ENCODE data around the gene MKLN1. TPM values are rescaled to one million over a fixed set of nuclear protein-coding genes. Genes with fewer than 3 reads are reported as not detected.
"Not testable (repeated sequence)": the region's sequence is repeated elsewhere in the genome, so short reads cannot be mapped to it uniquely, and the experiment has no call there.

Gene MKLN1
- total RNA-seq, 2 experiments from 2014 or later: 35.5 to 41.4 TPM

DNA sequence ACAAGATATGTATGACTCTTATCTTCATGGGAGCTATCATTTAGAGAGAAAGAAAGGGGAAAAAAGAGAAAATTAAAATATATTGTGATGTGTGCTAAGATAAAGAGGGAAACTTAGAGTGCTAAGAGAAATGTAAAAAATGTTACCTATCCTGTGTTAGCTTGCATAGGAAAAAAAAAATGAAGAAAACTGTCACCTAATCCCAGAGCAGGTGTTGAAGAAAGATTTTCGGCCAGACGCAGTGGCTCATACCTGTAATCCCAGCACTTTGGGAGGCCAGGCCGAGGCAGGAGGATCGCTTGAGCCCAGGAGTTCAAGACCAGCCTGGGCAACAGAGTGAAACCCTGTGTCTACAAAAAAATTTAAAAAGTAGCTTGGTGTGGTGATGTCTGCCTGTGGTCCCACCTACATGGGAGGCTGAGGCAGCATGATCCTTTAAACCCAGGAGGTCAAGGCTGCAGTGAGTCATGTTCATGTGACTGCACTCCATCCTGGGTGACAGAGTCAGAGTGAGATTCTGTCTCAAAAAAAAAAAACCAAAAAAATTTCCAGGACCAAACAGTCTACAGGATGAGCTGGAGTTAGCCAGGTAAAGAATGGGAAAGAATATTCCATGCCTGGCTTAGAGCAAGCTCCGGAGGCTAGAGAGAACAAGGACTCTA, 2.4 kb upstream of the MKLN1 start:
- no peaks in the 10 kb centered on the region for H3K27me3 Mint-ChIP-seq
- CTCF ChIA-PET: interaction anchor here (0.9 to 1.5 kb wide), 3 partner anchors 12 to 219 kb away, joined by 3 to 5 read pairs (median 3); no protein-coding TSS in a partner anchor
- H3K36me3 Mint-ChIP-seq: peaks cover 10% of the 10 kb centered on the region
- H3K4me1 Mint-ChIP-seq: peaks cover 45% of the 10 kb centered on the region
- H3K27ac Mint-ChIP-seq: no peak overlapping the region
- ATAC-seq (no peak), DNase-seq (no peak)
- H3K4me3 Mint-ChIP-seq: no peak overlapping the region
- H3K9me3 Mint-ChIP-seq (ENCODE audit: low read depth): no peaks in the 10 kb centered on the region

- H3K4me1 Mint-ChIP-seq: peaks cover 51% of the 10 kb centered on the region
- peak overlapping the region; percentile 96 for H3K4me3 Mint-ChIP-seq
- ATAC-seq (no peak), DNase-seq (no peak)
- H3K27ac Mint-ChIP-seq: no peak overlapping the region
- no peaks in the 10 kb centered on the region for H3K27me3 Mint-ChIP-seq
- H3K36me3 Mint-ChIP-seq: peaks cover 12% of the 10 kb centered on the region
- no peaks in the 10 kb centered on the region for H3K9me3 Mint-ChIP-seq (ENCODE audit: low read depth)
- CTCF ChIA-PET: interaction anchor here (1.1 to 1.7 kb wide), 4 partner anchors 10 to 137 kb away, joined by 3 to 5 read pairs (median 4); no protein-coding TSS in a partner anchor
Observed at GRCh38 chr7:131326576-131326975, 1.1 kb upstream of the MKLN1 start.

- H3K27ac Mint-ChIP-seq: peak overlapping the region; percentile 95
- peak; percentile 14 for ATAC-seq
- DNase-seq: peak; percentile 47
- H3K27me3 Mint-ChIP-seq: no peaks in the 10 kb centered on the region
- H3K4me1 Mint-ChIP-seq: peaks cover 52% of the 10 kb centered on the region
- CTCF ChIA-PET: interaction anchor here (0.6 to 1.9 kb wide), 7 partner anchors 10 to 259 kb away, joined by 3 to 6 read pairs (median 3); no protein-coding TSS in a partner anchor
- peaks cover 10% of the 10 kb centered on the region for H3K36me3 Mint-ChIP-seq
- no peaks in the 10 kb centered on the region for H3K9me3 Mint-ChIP-seq (ENCODE audit: low read depth)
- H3K4me3 Mint-ChIP-seq: peak overlapping the region; percentile 96
Observed at GRCh38 chr7:131327049-131327625, 539 bp upstream of the MKLN1 start.

DNA sequence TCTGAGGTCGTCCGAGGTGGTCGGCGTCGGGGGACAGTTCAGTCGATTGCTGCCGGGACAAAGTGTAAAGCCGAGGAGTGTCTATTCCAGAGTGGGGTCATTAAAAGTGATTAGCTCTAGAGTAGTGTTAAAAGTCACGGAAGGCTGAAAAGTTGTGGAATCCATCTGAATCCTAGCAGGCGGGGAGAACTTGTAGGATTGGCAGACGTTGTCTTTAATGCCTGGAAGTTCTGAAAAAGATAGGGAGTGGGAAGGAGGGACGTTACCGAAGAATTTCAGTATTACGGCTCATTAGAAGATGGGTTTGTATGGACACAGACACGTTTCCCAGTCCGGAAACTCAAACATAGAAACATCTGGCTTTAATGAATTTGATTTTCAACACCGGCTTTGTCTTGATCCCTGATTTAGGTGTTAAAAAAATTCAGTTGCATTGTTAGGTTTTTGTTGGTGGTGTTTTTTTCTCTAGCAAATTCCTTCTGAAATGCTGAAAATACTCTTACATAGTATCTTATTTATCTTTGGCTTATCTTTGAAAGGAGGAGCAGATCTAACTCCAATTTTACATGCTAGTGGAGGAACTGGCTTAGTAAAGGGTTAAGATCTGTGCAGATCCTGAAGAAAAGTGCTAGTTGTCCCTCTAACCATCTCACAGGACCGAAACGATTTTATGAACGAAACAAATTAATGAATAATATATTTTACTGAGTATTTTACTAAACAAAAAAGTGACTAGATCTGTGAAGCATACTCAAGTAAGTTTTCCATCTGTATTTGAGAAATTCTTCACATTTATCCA, 900 bp downstream of the MKLN1 start:
- Mint-ChIP-seq H3K27me3 (no peaks in the 10 kb centered on the region), H3K4me3 (peak overlapping the region; percentile 96), H3K4me1 (peaks cover 53% of the 10 kb centered on the region), H3K36me3 (peaks cover 11% of the 10 kb centered on the region), H3K9me3 (ENCODE audit: low read depth) (no peaks in the 10 kb centered on the region), H3K27ac (peak overlapping the region; percentile 95)
- no peak for DNase-seq
- CTCF ChIA-PET: interaction anchor here (1.1 to 1.9 kb wide), 4 partner anchors 10 to 260 kb away, joined by 3 to 6 read pairs (median 4); no protein-coding TSS in a partner anchor
- no peak for ATAC-seq

DNA sequence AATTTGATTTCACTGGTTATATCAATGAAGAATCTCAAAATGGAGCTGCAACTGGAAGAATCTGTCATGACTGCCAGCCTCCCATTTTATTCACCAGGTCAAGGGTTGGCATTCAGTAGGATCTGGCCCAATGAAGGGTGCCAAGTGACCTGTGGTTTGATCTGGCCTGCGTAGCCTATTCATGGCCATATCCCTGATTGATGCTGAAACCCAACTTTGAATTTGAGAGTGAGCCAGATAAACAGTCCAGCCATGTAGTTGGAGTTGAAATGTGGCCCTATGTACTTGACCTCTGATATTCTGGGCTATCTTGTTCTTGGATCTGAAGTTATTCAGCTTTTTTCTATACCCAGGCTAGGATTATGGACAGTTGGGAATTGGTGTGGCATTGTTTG, 1.5 kb downstream of the MKLN1 start:
- CTCF ChIA-PET: no interaction called here
- ATAC-seq (no peak), DNase-seq (no peak)
- H3K36me3 Mint-ChIP-seq: peaks cover 17% of the 10 kb centered on the region
- peak overlapping the region; percentile 37 for H3K27ac Mint-ChIP-seq
- peak overlapping the region; percentile 96 for H3K4me3 Mint-ChIP-seq
- H3K9me3 Mint-ChIP-seq (ENCODE audit: low read depth): peaks cover 4% of the 10 kb centered on the region
- peaks cover 52% of the 10 kb centered on the region for H3K4me1 Mint-ChIP-seq
- H3K27me3 Mint-ChIP-seq: no peaks in the 10 kb centered on the region

GRCh38 chr7:131330299-131330698, 2.6 kb downstream of the MKLN1 start:
- peaks cover 44% of the 10 kb centered on the region for H3K4me1 Mint-ChIP-seq
- H3K27ac Mint-ChIP-seq: no peak overlapping the region

GRCh38 chr7:131331806-131332205, 4.1 kb downstream of the MKLN1 start:
- Mint-ChIP-seq H3K27me3 (no peaks in the 10 kb centered on the region), H3K4me1 (peaks cover 32% of the 10 kb centered on the region), H3K4me3 (no peak overlapping the region), H3K27ac (no peak overlapping the region), H3K9me3 (ENCODE audit: low read depth) (peaks cover 16% of the 10 kb centered on the region), H3K36me3 (peaks cover 35% of the 10 kb centered on the region)
- DNase-seq: no peak
- CTCF ChIA-PET: no interaction called here
- ATAC-seq: no peak

More at GRCh38 chr7:131330299-131330698, 2.6 kb downstream of the MKLN1 start:
- no peak overlapping the region for H3K4me3 Mint-ChIP-seq
- peaks cover 5% of the 10 kb centered on the region for H3K9me3 Mint-ChIP-seq (ENCODE audit: low read depth)
- H3K27me3 Mint-ChIP-seq: no peaks in the 10 kb centered on the region
- DNase-seq (no peak), ATAC-seq (no peak)
- CTCF ChIA-PET: no interaction called here
- peaks cover 22% of the 10 kb centered on the region for H3K36me3 Mint-ChIP-seq

GRCh38 chr7:131332729-131333128, 5.1 kb downstream of the MKLN1 start:
- not testable (repeated sequence) for H3K27ac Mint-ChIP-seq, H3K4me3 Mint-ChIP-seq

GRCh38 chr7:131335639-131336381, 8.1 kb downstream of the MKLN1 start:
- Mint-ChIP-seq H3K9me3 (ENCODE audit: low read depth) (peaks cover 27% of the 10 kb centered on the region), H3K4me1 (peaks cover 6% of the 10 kb centered on the region), H3K27ac (no peak overlapping the region), H3K36me3 (peaks cover 57% of the 10 kb centered on the region), H3K27me3 (no peaks in the 10 kb centered on the region), H3K4me3 (no peak overlapping the region)
- no peak for DNase-seq
- ATAC-seq: no peak
- CTCF ChIA-PET: interaction anchor here (1.2 to 1.6 kb wide), 5 partner anchors 9 to 229 kb away, joined by 3 to 5 read pairs (median 3); partner anchors contain the start of gene MKLN1

More at GRCh38 chr7:131332729-131333128, 5.1 kb downstream of the MKLN1 start:
- Mint-ChIP-seq H3K36me3 (peaks cover 40% of the 10 kb centered on the region), H3K4me1 (peaks cover 24% of the 10 kb centered on the region), H3K9me3 (ENCODE audit: low read depth) (peaks cover 20% of the 10 kb centered on the region)
- H3K27me3 Mint-ChIP-seq, ATAC-seq, DNase-seq, CTCF ChIA-PET: not testable (repeated sequence)

DNA sequence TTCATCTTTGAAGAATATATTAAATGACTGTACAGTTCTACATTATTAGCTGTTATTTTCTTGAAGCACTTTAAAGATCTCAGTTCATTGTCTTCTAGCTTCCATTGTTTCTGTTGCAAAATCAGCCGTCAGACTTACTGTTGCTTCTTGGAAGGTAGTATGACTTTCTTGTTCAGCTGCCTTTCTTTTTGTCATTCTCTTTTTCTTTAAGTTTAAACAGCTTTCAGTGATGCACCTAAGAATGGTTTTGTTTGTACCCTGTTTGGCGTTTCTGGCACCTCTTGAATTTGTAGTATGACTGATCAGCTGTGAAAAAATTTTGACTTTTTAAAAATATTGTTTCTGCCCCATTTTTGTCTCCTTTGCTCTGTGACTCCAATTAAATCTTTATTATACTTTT, 9.3 kb downstream of the MKLN1 start:
- CTCF ChIA-PET: interaction anchor here (1.2 to 1.6 kb wide), 4 partner anchors 8 to 231 kb away, joined by 3 to 5 read pairs (median 3); partner anchors contain the start of gene MKLN1
- H3K9me3 Mint-ChIP-seq (ENCODE audit: low read depth): peaks cover 29% of the 10 kb centered on the region
- peaks cover 4% of the 10 kb centered on the region for H3K4me1 Mint-ChIP-seq
- no peaks in the 10 kb centered on the region for H3K27me3 Mint-ChIP-seq
- no peak for DNase-seq
- no peak overlapping the region for H3K27ac Mint-ChIP-seq
- no peak for ATAC-seq
- H3K4me3 Mint-ChIP-seq: no peak overlapping the region
- peaks cover 61% of the 10 kb centered on the region for H3K36me3 Mint-ChIP-seq

GRCh38 chr7:131338173-131338572, 10.5 kb downstream of the MKLN1 start:
- peaks cover 7% of the 10 kb centered on the region for H3K4me1 Mint-ChIP-seq
- DNase-seq: no peak
- no peak for ATAC-seq
- peaks cover 61% of the 10 kb centered on the region for H3K36me3 Mint-ChIP-seq
- no peaks in the 10 kb centered on the region for H3K27me3 Mint-ChIP-seq
- peaks cover 29% of the 10 kb centered on the region for H3K9me3 Mint-ChIP-seq (ENCODE audit: low read depth)
- H3K4me3 Mint-ChIP-seq: no peak overlapping the region
- CTCF ChIA-PET: interaction anchor here (0.8 kb wide), 1 partner anchor 11 kb away, joined by 4 read pairs; the partner anchor contains the start of gene MKLN1
- H3K27ac Mint-ChIP-seq: no peak overlapping the region

DNA sequence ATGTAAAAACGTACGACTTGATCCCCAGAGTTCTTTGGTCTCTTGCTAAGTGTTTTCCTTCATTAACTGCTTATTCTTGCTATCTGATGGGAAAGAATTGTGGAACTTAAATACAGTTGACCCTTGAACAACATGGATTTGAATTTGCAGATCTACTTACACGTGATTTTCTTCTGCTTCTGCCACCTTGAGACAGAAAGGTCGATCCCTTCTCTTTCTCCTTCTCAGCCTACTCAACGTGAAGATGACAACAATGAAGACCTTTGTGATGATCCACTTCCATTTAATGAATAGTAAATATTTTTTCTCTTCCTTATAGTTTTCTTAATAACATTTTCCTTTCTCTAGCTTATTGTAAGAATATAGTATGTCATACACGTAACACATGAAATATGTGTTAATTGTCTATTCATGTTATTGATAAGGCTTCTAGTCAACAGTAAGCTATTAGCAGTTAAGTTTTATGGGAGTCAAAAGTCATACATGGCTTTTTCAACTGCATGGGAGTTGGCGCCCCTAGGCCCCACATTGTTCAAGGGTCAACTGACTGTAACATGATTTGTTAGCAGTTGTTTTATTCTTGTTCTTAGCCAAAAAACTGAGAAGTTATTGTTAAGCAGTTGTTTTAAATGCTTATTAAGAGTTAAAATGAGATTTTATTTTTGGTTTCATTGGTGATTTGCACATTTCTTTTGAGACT, 11.2 kb downstream of the MKLN1 start:
- CTCF ChIA-PET: interaction anchor here (0.8 kb wide), 1 partner anchor 11 kb away, joined by 4 read pairs; the partner anchor contains the start of gene MKLN1
- Mint-ChIP-seq H3K9me3 (ENCODE audit: low read depth) (peaks cover 28% of the 10 kb centered on the region), H3K27ac (no peak overlapping the region)

More for the DNA sequence above, 11.2 kb downstream of the MKLN1 start:
- Mint-ChIP-seq H3K4me3 (no peak overlapping the region), H3K27me3 (no peaks in the 10 kb centered on the region), H3K4me1 (peaks cover 6% of the 10 kb centered on the region), H3K36me3 (peaks cover 57% of the 10 kb centered on the region)
- no peak for DNase-seq
- ATAC-seq: no peak

All from activated CD8-positive, alpha-beta memory T cell treated with anti-CD3 and anti-CD28 coated beads, Interleukin-2, amount 10 ng/mL, durations not matched to agents 7 days and 5 days (primary cell).